ENCODE data around the gene ITGB1BP1. TPM values are rescaled to one million over a fixed set of nuclear protein-coding genes. Genes with fewer than 3 reads are reported as not detected.

The ITGB1BP1 gene
- total RNA-seq, 1 experiment from 2014 or later = 32.7 TPM

DNA sequence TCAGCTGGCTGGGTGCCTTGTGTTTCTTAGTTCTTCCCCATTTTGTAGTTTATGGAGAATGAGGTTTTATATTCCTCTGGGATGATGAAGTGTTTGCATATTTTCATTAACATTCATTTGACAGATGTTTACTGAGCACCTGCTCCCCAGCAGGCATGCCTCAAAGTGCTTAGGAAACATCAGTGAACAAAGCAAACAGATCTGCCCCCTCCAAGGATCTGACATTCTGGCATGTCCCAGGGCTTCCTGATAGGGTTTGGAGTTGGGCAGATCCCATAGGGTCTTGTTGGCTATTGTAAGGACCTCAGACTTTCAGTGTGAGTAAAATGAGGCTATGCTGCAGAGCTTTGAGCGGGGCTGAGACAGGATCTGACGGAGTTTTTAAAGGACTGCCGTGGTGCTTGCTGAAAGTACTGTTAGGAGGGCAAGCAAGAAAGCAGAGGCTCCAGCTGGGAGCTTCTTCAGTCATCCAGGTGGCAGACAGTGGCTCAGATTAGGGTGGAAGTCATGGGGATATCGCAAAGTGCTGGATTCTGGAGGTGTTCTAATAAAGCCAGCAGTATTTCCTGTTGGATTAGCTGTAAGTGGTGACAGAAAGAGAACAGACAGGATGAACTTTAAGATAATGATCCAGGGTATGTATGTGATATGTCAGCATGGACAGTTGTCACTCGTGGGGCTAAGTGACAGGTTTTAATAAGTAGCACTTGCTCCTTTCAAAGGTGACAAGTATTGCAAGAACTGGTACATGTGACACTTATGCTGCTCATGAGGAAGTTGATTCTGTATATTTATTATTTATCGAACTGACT, 39.8 kb upstream of the ITGB1BP1 start (continued):
- no peak for TF ChIP-seq PRRX2 (CRISPR knock-in tag; IDR thresholded peaks at IDR 0.05)
- TF ChIP-seq ZNF121 (CRISPR knock-in tag; IDR thresholded peaks at IDR 0.05) = no peak
- TF ChIP-seq RELA (CRISPR knock-in tag; IDR thresholded peaks at IDR 0.05; ENCODE audit: borderline replicate concordance) = no peak
- TF ChIP-seq NR1H2 (CRISPR knock-in tag; IDR thresholded peaks at IDR 0.05) = no peak
- TF ChIP-seq ATF1 (CRISPR knock-in tag; IDR thresholded peaks at IDR 0.05) = no peak
- TF ChIP-seq GRHL2 (CRISPR knock-in tag; IDR thresholded peaks at IDR 0.05; ENCODE audit: insufficient replicate concordance, severe bottlenecking) = no peak
- TF ChIP-seq, protein P1, sequence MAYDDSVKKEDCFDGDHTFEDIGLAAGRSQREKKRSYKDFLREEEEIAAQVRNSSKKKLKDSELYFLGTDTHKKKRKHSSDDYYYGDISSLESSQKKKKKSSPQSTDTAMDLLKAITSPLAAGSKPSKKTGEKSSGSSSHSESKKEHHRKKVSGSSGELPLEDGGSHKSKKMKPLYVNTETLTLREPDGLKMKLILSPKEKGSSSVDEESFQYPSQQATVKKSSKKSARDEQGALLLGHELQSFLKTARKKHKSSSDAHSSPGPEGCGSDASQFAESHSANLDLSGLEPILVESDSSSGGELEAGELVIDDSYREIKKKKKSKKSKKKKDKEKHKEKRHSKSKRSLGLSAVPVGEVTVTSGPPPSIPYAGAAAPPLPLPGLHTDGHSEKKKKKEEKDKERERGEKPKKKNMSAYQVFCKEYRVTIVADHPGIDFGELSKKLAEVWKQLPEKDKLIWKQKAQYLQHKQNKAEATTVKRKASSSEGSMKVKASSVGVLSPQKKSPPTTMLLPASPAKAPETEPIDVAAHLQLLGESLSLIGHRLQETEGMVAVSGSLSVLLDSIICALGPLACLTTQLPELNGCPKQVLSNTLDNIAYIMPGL (CRISPR knock-in tag; IDR thresholded peaks at IDR 0.05) = no peak
- no peak for TF ChIP-seq ZBTB21 (CRISPR knock-in tag; IDR thresholded peaks at IDR 0.05; ENCODE audit: borderline replicate concordance)

DNA sequence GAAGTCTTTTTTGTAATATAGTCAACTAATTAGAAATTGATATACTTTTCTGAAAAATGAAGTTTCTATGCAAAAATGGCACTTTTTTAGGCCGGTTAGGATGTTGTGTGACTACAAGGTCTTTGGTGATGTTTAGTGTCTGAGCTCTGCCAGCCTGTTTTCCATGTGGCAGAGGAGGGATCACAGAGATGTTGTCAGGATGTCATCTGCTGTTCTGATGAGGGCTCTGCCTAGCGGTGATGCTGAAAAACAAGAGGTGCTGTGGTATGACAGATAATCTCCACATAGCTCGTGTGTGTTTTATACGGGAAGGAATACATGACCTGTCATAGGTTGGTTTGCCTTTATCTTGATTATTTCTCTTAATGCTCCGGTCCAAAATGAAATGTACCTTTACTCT, 39.0 kb upstream of the ITGB1BP1 start:
- Mint-ChIP-seq H3K9me3 (no peaks in the 10 kb centered on the region), H3K27ac (no peak overlapping the region), H3K27me3 (ENCODE audit: low read depth) (no peaks in the 10 kb centered on the region), H3K36me3 (peaks cover 42% of the 10 kb centered on the region), H3K4me1 (peaks cover 6% of the 10 kb centered on the region), H3K4me3 (no peak overlapping the region)
- CTCF ChIA-PET = no interaction called here
- ATAC-seq (no peak), DNase-seq (ENCODE audit: low spot score) (no peak)
- POLR2A ChIA-PET = no interaction called here
- no peak for TF ChIP-seq ETV6 (CRISPR knock-in tag; IDR thresholded peaks at IDR 0.05)
- TF ChIP-seq, protein P2, sequence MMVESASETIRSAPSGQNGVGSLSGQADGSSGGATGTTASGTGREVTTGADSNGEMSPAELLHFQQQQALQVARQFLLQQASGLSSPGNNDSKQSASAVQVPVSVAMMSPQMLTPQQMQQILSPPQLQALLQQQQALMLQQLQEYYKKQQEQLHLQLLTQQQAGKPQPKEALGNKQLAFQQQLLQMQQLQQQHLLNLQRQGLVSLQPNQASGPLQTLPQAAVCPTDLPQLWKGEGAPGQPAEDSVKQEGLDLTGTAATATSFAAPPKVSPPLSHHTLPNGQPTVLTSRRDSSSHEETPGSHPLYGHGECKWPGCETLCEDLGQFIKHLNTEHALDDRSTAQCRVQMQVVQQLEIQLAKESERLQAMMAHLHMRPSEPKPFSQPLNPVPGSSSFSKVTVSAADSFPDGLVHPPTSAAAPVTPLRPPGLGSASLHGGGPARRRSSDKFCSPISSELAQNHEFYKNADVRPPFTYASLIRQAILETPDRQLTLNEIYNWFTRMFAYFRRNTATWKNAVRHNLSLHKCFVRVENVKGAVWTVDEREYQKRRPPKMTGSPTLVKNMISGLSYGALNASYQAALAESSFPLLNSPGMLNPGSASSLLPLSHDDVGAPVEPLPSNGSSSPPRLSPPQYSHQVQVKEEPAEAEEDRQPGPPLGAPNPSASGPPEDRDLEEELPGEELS (CRISPR knock-in tag; IDR thresholded peaks at IDR 0.05) = no peak
- no peak for TF ChIP-seq ELF4 (CRISPR knock-in tag; IDR thresholded peaks at IDR 0.05; ENCODE audit: low read depth)
- TF ChIP-seq, protein P3, sequence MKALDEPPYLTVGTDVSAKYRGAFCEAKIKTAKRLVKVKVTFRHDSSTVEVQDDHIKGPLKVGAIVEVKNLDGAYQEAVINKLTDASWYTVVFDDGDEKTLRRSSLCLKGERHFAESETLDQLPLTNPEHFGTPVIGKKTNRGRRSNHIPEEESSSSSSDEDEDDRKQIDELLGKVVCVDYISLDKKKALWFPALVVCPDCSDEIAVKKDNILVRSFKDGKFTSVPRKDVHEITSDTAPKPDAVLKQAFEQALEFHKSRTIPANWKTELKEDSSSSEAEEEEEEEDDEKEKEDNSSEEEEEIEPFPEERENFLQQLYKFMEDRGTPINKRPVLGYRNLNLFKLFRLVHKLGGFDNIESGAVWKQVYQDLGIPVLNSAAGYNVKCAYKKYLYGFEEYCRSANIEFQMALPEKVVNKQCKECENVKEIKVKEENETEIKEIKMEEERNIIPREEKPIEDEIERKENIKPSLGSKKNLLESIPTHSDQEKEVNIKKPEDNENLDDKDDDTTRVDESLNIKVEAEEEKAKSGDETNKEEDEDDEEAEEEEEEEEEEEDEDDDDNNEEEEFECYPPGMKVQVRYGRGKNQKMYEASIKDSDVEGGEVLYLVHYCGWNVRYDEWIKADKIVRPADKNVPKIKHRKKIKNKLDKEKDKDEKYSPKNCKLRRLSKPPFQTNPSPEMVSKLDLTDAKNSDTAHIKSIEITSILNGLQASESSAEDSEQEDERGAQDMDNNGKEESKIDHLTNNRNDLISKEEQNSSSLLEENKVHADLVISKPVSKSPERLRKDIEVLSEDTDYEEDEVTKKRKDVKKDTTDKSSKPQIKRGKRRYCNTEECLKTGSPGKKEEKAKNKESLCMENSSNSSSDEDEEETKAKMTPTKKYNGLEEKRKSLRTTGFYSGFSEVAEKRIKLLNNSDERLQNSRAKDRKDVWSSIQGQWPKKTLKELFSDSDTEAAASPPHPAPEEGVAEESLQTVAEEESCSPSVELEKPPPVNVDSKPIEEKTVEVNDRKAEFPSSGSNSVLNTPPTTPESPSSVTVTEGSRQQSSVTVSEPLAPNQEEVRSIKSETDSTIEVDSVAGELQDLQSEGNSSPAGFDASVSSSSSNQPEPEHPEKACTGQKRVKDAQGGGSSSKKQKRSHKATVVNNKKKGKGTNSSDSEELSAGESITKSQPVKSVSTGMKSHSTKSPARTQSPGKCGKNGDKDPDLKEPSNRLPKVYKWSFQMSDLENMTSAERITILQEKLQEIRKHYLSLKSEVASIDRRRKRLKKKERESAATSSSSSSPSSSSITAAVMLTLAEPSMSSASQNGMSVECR (CRISPR knock-in tag; IDR thresholded peaks at IDR 0.05; ENCODE audit: borderline replicate concordance) = no peak
- TF ChIP-seq, protein P4, sequence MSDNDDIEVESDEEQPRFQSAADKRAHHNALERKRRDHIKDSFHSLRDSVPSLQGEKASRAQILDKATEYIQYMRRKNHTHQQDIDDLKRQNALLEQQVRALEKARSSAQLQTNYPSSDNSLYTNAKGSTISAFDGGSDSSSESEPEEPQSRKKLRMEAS (CRISPR knock-in tag; IDR thresholded peaks at IDR 0.05) = no peak
- TF ChIP-seq ZNF263 (CRISPR knock-in tag; IDR thresholded peaks at IDR 0.05; ENCODE audit: low read depth) = no peak

DNA sequence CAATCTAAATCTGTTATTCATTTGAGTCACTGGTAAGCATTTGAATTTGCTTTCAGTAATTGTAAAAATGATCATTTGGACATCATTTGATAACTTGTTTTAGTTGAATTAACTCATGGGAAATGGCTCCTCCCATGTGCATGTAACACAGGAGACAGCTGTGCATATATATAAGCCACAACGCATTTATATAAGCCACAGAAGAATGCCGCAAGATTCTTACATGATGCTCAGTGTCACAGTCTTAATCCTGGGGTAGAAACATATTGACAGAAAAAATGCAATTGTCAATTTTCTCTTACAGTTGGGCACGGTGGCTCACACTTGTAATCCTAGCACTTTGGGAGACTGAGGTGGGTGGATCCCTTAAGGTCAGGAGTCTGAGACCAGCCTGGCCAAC, 37.8 kb upstream of the ITGB1BP1 start:
- peaks cover 6% of the 10 kb centered on the region for H3K4me1 Mint-ChIP-seq
- POLR2A ChIA-PET = no interaction called here
- no peak overlapping the region for H3K4me3 Mint-ChIP-seq
- H3K36me3 Mint-ChIP-seq = peaks cover 43% of the 10 kb centered on the region
- H3K27me3 Mint-ChIP-seq (ENCODE audit: low read depth) = no peaks in the 10 kb centered on the region
- CTCF ChIA-PET = no interaction called here
- DNase-seq (ENCODE audit: low spot score) (no peak), ATAC-seq (no peak)
- no peak overlapping the region for H3K27ac Mint-ChIP-seq
- H3K9me3 Mint-ChIP-seq = no peaks in the 10 kb centered on the region
- TF ChIP-seq NR2C2 (CRISPR knock-in tag; IDR thresholded peaks at IDR 0.05) (no peak), TP53 (CRISPR knock-in tag; IDR thresholded peaks at IDR 0.05) (no peak), ZNF317 (CRISPR knock-in tag; IDR thresholded peaks at IDR 0.05; ENCODE audit: borderline replicate concordance, low read depth) (no peak), JUN (CRISPR knock-in tag; IDR thresholded peaks at IDR 0.05) (no peak), ZNF219 (CRISPR knock-in tag; IDR thresholded peaks at IDR 0.05; ENCODE audit: borderline replicate concordance) (no peak), ATF1 (CRISPR knock-in tag; IDR thresholded peaks at IDR 0.05) (no peak), ESRRA (CRISPR knock-in tag; IDR thresholded peaks at IDR 0.05; ENCODE audit: borderline replicate concordance) (no peak)
- TF ChIP-seq, protein P5, sequence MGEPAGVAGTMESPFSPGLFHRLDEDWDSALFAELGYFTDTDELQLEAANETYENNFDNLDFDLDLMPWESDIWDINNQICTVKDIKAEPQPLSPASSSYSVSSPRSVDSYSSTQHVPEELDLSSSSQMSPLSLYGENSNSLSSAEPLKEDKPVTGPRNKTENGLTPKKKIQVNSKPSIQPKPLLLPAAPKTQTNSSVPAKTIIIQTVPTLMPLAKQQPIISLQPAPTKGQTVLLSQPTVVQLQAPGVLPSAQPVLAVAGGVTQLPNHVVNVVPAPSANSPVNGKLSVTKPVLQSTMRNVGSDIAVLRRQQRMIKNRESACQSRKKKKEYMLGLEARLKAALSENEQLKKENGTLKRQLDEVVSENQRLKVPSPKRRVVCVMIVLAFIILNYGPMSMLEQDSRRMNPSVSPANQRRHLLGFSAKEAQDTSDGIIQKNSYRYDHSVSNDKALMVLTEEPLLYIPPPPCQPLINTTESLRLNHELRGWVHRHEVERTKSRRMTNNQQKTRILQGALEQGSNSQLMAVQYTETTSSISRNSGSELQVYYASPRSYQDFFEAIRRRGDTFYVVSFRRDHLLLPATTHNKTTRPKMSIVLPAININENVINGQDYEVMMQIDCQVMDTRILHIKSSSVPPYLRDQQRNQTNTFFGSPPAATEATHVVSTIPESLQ (CRISPR knock-in tag; IDR thresholded peaks at IDR 0.05) = no peak
- TF ChIP-seq, protein P6, sequence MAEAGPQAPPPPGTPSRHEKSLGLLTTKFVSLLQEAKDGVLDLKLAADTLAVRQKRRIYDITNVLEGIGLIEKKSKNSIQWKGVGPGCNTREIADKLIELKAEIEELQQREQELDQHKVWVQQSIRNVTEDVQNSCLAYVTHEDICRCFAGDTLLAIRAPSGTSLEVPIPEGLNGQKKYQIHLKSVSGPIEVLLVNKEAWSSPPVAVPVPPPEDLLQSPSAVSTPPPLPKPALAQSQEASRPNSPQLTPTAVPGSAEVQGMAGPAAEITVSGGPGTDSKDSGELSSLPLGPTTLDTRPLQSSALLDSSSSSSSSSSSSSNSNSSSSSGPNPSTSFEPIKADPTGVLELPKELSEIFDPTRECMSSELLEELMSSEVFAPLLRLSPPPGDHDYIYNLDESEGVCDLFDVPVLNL (CRISPR knock-in tag; IDR thresholded peaks at IDR 0.05; ENCODE audit: borderline replicate concordance, low read depth) = no peak
